ENCODE data around the gene ANO9.

DNA sequence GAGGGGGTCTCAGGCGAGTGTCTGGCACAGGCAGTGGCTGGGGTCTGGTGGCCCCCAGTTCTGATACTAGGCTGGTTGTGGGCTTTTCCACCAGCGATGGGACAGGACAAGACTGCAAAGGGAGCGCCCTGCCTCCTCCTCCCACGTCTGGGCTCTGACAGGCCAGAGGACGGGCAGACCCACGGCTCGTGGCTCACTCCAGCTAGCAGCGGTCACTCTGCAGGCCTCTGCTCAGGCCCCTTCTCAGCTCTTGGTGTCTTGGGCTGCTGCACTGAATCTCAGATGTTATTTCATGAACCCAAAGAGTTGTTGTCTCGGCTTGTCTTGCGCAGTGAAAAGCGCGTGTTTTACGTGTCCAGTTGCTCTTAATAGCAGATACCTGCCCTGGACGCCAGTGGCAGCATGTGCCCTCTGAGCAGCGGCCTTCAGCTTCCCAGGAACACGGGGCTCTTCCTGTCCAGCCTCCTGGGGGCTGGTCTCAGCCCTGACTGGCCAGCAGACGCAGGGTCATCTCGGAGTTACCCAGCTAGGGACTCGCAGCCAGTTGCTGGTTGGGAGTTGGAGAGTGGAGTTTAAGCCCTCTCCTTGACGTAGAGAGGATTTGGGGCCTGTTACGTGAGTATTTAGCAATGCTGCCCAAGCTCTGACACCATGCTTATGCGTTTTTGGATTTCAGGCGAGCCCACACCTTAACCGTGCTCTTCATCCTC, 17.9 kb upstream of the ANO9 start:
- TF ChIP-seq POLR2AphosphoS5 (IDR thresholded peaks at IDR 0.05; ENCODE audit: borderline replicate concordance, low read depth, low read length) (no peak), EZH2 (IDR thresholded peaks at IDR 0.05) (no peak), FOXP2 (optimal IDR thresholded peaks at IDR 0.05; ENCODE audit: control extremely low read depth, extremely low read length, insufficient read depth) (no peak)

Data from SK-N-MC (cell line).